SK-N-SH treated with all-trans-retinoic acid at 6 μM for 48 hours (cell line): ENCODE results near the gene SELENOM.

ENCODE experiments used
- ATAC-seq: fragments of 200-7000 bp; cut with Tn5 transposase; 3 replicates; pipeline ENCODE4 v1.9.1; 2020; ENCODE audit warnings: mild to moderate bottlenecking, moderate library complexity
- ARNTL ChIP-seq: fragments of 450-650 bp; formaldehyde crosslinking; IDR thresholded peaks from 2 replicates; pipeline ENCODE4 v1.5.0; 2020; ENCODE audit warnings: low read depth, mild to moderate bottlenecking, moderate library complexity, borderline replicate concordance
- BACH2 ChIP-seq: fragments of 250-450 bp; sonication (Bioruptor Pico); IDR thresholded peaks from 2 replicates; pipeline ENCODE4 v1.9.0; 2021; ENCODE audit warnings: mild to moderate bottlenecking, borderline replicate concordance
- CSDC2 ChIP-seq: fragments of 250-450 bp; sonication (Bioruptor Pico); IDR thresholded peaks from 2 replicates; pipeline ENCODE4 v1.5.0; 2020; ENCODE audit warnings: mild to moderate bottlenecking, moderate library complexity
- CSRNP3 ChIP-seq: fragments of 250-450 bp; sonication (Bioruptor Pico); IDR thresholded peaks from 2 replicates; pipeline ENCODE4 v1.5.1; 2021; ENCODE audit warnings: mild to moderate bottlenecking, moderate library complexity
- ESRRG ChIP-seq: fragments of 250-450 bp; sonication (Bioruptor Pico); IDR thresholded peaks from 2 replicates; pipeline ENCODE4 v1.6.1; 2021; ENCODE audit warnings: mild to moderate bottlenecking
- GLIS3 ChIP-seq: fragments of 250-450 bp; sonication (Bioruptor Pico); IDR thresholded peaks from 2 replicates; pipeline ENCODE4 v1.5.0; 2020; ENCODE audit warnings: mild to moderate bottlenecking, moderate library complexity
- ISL1 ChIP-seq: fragments of 250-450 bp; sonication (Bioruptor Pico); IDR thresholded peaks from 2 replicates; pipeline ENCODE4 v2.1.2; 2022; ENCODE audit warnings: mild to moderate bottlenecking, moderate library complexity
- OSR1 ChIP-seq: fragments of 250-450 bp; sonication (Bioruptor Pico); IDR thresholded peaks from 2 replicates; pipeline ENCODE4 v1.8.0; 2022; ENCODE audit warnings: moderate library complexity, mild to moderate bottlenecking, inconsistent platforms
- PPARA ChIP-seq: fragments of 250-450 bp; sonication (Bioruptor Pico); IDR thresholded peaks from 2 replicates; pipeline ENCODE4 v1.5.0; 2020; ENCODE audit warnings: mild to moderate bottlenecking, borderline replicate concordance
- SNAI2 ChIP-seq: fragments of 250-450 bp; sonication (Bioruptor Pico); IDR thresholded peaks from 2 replicates; pipeline ENCODE4 v1.5.0; 2020; ENCODE audit warnings: mild to moderate bottlenecking, moderate library complexity
- TCF4 ChIP-seq: fragments of 250-450 bp; sonication (Bioruptor Pico); IDR thresholded peaks from 2 replicates; pipeline ENCODE4 v1.8.0; 2021; ENCODE audit warnings: mild to moderate bottlenecking, moderate library complexity, borderline replicate concordance
- ZC3H10 ChIP-seq: fragments of 250-450 bp; sonication (Bioruptor Pico); IDR thresholded peaks from 2 replicates; pipeline ENCODE4 v1.5.1; 2021; ENCODE audit warnings: mild to moderate bottlenecking, moderate library complexity
- ZFP30 ChIP-seq: fragments of 450-650 bp; formaldehyde crosslinking; IDR thresholded peaks from 2 replicates; pipeline ENCODE4 v1.5.0; 2022; ENCODE audit warnings: mild to moderate bottlenecking, moderate library complexity
- ZNF565 ChIP-seq: fragments of 450-650 bp; formaldehyde crosslinking; conservative IDR thresholded peaks from 2 replicates; pipeline ENCODE4 v1.5.0; 2020; ENCODE audit warnings: low read depth, mild to moderate bottlenecking, moderate library complexity
- ZNF70 ChIP-seq: fragments of 450-650 bp; formaldehyde crosslinking; IDR thresholded peaks from 2 replicates; pipeline ENCODE4 v1.5.0; 2020; ENCODE audit warnings: mild to moderate bottlenecking, moderate library complexity
- TF ChIP-seq, protein P1 (sequence below): fragments of 250-450 bp; sonication (Bioruptor Pico); IDR thresholded peaks from 2 replicates; pipeline ENCODE4 v1.5.0; 2020; ENCODE audit warnings: mild to moderate bottlenecking, moderate library complexity
- TF ChIP-seq, protein P2 (sequence below): fragments of 250-450 bp; sonication (Bioruptor Pico); IDR thresholded peaks from 2 replicates; pipeline ENCODE4 v1.8.0; 2020; ENCODE audit warnings: mild to moderate bottlenecking, moderate library complexity, borderline replicate concordance
- TF ChIP-seq, protein P3 (sequence below): fragments of 250-450 bp; sonication (Bioruptor Pico); IDR thresholded peaks from 2 replicates; pipeline ENCODE4 v1.8.0; 2021; ENCODE audit warnings: low read depth, mild to moderate bottlenecking, moderate library complexity, borderline replicate concordance
- TF ChIP-seq, protein P4 (sequence below): fragments of 250-450 bp; sonication (Bioruptor Pico); IDR thresholded peaks from 2 replicates; pipeline ENCODE4 v1.5.1; 2020; ENCODE audit warnings: low read depth, mild to moderate bottlenecking, moderate library complexity

Gene SELENOM

DNA sequence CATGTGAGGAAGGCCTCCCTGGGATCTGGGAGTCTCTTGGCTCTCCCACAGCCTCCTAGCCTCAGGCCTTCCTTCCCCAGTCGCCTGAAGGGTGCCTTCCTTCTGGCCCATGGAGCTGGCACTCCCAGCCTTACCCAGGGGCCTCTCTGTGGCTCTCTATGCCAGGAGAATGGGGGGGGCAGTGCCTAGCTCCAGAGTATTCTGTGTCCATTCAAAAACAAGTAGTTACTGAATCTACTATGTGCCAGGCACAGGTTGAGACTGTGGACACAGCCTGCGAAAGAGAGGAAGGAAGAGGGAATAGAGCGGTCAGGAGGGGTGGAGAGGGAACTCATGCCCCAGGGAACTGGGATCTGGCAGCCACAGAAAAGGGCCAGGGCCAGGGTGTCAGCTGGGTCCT lies 35.7 kb upstream of the SELENOM start:
- no peak for ATAC-seq
- TF ChIP-seq CSRNP3 = no peak
- TF ChIP-seq CSDC2 = no peak
- TF ChIP-seq ZNF565 = no peak
- TF ChIP-seq, protein P1, sequence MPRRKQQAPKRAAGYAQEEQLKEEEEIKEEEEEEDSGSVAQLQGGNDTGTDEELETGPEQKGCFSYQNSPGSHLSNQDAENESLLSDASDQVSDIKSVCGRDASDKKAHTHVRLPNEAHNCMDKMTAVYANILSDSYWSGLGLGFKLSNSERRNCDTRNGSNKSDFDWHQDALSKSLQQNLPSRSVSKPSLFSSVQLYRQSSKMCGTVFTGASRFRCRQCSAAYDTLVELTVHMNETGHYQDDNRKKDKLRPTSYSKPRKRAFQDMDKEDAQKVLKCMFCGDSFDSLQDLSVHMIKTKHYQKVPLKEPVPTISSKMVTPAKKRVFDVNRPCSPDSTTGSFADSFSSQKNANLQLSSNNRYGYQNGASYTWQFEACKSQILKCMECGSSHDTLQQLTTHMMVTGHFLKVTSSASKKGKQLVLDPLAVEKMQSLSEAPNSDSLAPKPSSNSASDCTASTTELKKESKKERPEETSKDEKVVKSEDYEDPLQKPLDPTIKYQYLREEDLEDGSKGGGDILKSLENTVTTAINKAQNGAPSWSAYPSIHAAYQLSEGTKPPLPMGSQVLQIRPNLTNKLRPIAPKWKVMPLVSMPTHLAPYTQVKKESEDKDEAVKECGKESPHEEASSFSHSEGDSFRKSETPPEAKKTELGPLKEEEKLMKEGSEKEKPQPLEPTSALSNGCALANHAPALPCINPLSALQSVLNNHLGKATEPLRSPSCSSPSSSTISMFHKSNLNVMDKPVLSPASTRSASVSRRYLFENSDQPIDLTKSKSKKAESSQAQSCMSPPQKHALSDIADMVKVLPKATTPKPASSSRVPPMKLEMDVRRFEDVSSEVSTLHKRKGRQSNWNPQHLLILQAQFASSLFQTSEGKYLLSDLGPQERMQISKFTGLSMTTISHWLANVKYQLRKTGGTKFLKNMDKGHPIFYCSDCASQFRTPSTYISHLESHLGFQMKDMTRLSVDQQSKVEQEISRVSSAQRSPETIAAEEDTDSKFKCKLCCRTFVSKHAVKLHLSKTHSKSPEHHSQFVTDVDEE (CRISPR knock-in tag) = no peak
- TF ChIP-seq, protein P2, sequence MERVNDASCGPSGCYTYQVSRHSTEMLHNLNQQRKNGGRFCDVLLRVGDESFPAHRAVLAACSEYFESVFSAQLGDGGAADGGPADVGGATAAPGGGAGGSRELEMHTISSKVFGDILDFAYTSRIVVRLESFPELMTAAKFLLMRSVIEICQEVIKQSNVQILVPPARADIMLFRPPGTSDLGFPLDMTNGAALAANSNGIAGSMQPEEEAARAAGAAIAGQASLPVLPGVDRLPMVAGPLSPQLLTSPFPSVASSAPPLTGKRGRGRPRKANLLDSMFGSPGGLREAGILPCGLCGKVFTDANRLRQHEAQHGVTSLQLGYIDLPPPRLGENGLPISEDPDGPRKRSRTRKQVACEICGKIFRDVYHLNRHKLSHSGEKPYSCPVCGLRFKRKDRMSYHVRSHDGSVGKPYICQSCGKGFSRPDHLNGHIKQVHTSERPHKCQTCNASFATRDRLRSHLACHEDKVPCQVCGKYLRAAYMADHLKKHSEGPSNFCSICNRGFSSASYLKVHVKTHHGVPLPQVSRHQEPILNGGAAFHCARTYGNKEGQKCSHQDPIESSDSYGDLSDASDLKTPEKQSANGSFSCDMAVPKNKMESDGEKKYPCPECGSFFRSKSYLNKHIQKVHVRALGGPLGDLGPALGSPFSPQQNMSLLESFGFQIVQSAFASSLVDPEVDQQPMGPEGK = no peak
- no peak for TF ChIP-seq ARNTL
- TF ChIP-seq OSR1 (CRISPR knock-in tag) = no peak
- TF ChIP-seq SNAI2 (CRISPR knock-in tag) = no peak
- TF ChIP-seq, protein P3, sequence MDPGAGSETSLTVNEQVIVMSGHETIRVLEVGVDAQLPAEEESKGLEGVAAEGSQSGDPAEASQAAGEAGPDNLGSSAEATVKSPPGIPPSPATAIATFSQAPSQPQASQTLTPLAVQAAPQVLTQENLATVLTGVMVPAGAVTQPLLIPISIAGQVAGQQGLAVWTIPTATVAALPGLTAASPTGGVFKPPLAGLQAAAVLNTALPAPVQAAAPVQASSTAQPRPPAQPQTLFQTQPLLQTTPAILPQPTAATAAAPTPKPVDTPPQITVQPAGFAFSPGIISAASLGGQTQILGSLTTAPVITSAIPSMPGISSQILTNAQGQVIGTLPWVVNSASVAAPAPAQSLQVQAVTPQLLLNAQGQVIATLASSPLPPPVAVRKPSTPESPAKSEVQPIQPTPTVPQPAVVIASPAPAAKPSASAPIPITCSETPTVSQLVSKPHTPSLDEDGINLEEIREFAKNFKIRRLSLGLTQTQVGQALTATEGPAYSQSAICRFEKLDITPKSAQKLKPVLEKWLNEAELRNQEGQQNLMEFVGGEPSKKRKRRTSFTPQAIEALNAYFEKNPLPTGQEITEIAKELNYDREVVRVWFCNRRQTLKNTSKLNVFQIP (CRISPR knock-in tag) = no peak
- no peak for TF ChIP-seq ZC3H10 (CRISPR knock-in tag)
- no peak for TF ChIP-seq GLIS3 (CRISPR knock-in tag)
- TF ChIP-seq TCF4 (CRISPR knock-in tag) = no peak
- TF ChIP-seq BACH2 (CRISPR knock-in tag) = no peak
- no peak for TF ChIP-seq ZFP30 (CRISPR knock-in tag)
- TF ChIP-seq ISL1 = no peak
- TF ChIP-seq PPARA (CRISPR knock-in tag) = no peak
- TF ChIP-seq ZNF70 (CRISPR knock-in tag) = no peak
- TF ChIP-seq, protein P4, sequence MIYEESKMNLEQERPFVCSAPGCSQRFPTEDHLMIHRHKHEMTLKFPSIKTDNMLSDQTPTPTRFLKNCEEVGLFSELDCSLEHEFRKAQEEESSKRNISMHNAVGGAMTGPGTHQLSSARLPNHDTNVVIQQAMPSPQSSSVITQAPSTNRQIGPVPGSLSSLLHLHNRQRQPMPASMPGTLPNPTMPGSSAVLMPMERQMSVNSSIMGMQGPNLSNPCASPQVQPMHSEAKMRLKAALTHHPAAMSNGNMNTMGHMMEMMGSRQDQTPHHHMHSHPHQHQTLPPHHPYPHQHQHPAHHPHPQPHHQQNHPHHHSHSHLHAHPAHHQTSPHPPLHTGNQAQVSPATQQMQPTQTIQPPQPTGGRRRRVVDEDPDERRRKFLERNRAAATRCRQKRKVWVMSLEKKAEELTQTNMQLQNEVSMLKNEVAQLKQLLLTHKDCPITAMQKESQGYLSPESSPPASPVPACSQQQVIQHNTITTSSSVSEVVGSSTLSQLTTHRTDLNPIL (CRISPR knock-in tag) = no peak

- ATAC-seq = no peak
- TF ChIP-seq, protein P4 (CRISPR knock-in tag) = no peak
- TF ChIP-seq, protein P2 = no peak
- TF ChIP-seq ESRRG (CRISPR knock-in tag) (no peak), OSR1 (CRISPR knock-in tag) (no peak), SNAI2 (CRISPR knock-in tag) (no peak)
Measured at GRCh38 chr22:31142285-31142684, 34.9 kb upstream of the SELENOM start.
